G401.6 (cell line): Measurements from ENCODE around the gene LIG3.
"Not testable (repeated sequence)": the region's sequence is repeated elsewhere in the genome, so short reads cannot be mapped to it uniquely, and the experiment has no call there.

ENCODE experiments used
- FAIRE-seq: peaks from 2 replicates; lab custom pipeline; 2012; peaks lifted over from hg19 to GRCh38; lab: Jason Lieb, UNC

LIG3 gene

DNA sequence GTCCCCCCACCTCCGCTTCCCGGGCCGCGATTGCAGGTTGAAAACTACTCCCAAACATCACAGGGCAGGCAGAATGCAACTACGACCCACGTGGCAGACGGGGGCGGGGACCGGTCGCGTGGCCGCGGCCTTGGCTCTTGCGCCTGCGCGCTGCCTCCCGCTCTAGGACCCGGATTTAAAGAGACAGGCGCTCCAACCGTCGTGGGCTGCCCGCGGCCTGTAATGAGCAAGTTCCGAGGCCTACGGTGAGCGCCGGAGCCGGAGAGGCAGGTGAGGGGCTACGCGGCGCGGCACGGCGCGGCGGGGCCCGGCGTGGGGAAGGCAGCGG is at the start of gene LIG3:
TSS of gene LIG3 (plus strand) at position 160 of the 328 bp plus-strand sequence. CDS start 2,494 bp downstream, outside the sequence.
- FAIRE-seq: peak; percentile 55

DNA sequence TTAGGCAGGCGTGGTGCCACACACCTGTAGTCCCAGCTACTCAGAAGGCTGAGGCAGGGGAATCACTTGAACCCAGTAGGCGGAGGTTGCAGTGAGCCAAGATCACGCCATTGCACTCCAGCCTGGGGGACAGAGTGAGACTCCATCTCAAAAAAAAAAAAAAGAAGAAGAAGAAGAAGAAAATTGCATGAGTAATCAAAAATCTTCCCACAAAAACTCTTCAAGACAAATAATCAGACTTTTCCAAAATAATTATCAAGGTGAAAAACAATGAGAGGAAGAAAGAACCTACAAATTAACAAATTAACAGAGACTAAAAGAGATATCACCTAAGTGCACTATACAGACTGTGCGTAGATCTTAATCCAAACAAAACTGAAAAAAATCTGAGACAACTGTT is 29.5 kb upstream of the LIG3 start:
- FAIRE-seq: not testable (repeated sequence)

DNA sequence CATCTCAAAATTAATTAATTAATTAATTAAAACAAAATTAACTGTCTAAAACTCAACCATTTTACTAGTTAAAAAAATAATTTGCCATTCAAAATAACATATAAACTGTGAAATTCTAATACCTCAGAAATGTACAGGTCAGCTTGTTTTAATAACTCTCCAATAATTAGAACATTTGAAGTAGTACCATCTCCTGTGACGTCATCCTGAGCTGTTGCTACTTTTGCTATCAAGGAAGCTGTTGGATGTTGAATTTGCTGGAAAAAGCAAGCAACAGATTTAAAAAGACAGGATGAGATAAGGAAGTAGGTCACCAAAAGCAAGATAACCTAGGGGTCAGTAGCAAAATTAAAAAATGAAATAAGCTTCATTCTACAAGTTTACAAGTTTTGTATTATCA is 21.9 kb upstream of the LIG3 start:
- no peak for FAIRE-seq

DNA sequence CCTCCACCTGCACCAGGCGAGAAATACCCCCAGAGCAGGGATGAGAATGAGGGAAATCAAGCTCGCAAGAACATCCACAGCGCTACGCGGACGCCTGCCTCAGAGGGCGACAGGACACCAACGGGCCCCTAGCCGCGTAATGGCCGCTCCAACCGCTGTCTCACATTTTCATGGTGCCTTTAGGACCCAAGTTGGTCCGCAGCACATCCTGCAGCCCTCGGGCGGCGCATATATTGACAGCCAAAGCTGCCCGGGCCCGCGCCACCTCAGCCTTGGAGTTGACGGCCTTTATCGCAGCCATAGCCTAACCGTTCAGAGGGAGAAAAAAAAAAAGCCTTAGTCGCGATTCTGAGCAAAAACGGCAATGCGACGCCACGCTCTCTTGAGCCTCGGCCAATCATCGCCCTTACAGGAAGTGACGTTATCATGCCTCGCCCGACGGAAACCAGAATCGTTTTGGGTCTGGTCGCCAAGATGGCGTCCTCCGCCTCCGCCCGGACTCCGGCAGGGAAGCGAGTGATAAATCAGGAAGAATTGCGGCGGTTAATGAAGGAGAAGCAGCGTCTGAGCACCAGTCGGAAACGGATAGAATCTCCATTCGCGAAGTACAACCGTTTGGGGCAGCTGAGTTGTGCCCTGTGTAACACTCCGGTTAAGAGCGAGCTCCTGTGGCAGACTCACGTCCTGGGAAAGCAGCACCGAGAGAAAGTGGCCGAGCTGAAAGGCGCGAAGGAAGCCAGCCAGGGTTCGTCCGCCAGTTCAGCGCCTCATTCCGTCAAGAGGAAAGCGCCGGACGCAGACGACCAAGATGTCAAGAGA is 19.0 kb upstream of the LIG3 start, which contains the start of the genes CCT6B and ZNF830:
TSS of gene CCT6B (minus strand) at position 368 of the 819 bp plus-strand sequence. CDS start at position 301, 67 bp downstream.
TSS of gene ZNF830 (plus strand) at position 448 of the 819 bp plus-strand sequence. CDS start at position 475, 27 bp downstream.
- FAIRE-seq: peak; percentile 87

DNA sequence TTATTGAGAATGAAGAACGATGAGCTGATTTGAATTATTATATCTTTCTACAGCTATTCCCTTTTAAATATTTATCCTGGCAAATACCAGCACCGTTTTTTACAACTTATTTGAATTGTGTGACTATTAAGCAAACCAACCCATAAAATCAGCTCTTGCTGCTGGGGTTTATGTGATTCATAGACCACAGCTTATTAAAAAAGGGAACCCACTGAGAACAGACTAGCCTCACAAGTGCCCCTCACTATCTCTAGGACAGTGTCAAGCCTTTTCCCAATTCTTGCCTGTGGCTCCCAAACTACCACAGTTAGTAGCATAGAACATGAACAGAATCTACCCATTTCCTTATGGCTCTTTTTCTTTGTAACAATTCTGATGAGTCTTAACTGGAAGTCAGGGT is 6.1 kb upstream of the LIG3 start:
- FAIRE-seq: no peak

DNA sequence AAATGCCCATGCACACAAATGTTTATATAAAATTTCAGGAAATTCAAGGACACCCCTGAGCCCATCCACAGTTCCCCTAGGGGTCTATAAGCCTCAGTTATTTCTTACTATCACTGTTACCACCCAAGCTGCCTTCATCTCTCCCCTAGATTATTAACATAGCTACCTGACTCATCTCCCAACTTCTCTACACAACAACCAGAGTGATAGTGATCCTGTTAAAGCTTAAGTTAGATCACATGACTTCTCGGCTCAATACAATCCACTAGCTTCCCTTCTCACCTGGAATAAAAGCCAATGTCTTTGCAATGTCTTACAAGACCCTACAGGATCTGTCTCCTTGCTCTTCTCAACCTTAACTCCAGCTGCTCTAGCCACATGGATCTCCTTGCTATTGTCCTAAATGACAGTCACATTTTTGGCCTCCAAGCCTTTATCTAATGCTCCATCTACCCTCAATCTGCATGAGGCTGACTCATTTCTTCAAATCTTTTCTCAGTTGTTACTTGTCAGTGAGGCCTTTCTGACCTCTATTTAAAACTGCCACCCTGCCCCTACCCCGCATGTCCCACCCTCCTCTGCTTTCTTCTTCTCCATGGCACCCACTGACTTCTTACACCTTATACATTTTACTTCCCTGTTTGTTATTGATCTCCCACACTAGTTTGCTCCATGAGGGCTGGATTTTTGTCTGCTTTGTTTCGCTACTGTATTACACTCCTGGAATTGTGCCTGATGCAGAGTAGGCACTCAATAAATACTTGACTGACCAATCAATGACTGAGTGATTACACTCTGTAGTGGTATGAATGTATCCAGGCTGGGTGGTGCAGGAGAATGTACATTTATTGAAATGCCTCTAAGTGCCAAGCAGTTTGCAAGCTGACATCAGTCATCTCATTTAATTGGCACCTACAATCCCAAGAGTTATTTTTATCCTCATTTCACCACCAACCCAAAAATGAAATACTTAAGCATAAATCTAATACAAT is 5.2 kb upstream of the LIG3 start:
- no peak for FAIRE-seq

DNA sequence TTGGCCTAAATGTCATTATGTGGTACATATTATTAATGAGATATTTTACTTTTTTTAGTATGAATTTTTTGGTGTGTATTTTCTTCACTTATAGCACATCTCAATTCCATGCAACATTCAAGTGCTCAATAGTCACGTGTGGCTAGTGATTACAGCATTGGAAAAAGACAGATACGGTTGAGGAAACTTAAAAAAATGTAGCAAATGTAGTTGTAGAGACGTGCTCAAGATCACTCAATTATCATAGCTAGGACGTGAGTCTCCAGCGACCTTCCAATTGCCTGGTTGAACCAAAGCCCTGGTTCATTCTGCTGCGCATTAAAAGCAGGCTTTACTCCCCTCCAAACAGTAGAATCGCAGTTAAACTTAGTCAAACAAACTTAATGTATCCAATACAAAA is 1.2 kb upstream of the LIG3 start:
- FAIRE-seq: no peak

DNA sequence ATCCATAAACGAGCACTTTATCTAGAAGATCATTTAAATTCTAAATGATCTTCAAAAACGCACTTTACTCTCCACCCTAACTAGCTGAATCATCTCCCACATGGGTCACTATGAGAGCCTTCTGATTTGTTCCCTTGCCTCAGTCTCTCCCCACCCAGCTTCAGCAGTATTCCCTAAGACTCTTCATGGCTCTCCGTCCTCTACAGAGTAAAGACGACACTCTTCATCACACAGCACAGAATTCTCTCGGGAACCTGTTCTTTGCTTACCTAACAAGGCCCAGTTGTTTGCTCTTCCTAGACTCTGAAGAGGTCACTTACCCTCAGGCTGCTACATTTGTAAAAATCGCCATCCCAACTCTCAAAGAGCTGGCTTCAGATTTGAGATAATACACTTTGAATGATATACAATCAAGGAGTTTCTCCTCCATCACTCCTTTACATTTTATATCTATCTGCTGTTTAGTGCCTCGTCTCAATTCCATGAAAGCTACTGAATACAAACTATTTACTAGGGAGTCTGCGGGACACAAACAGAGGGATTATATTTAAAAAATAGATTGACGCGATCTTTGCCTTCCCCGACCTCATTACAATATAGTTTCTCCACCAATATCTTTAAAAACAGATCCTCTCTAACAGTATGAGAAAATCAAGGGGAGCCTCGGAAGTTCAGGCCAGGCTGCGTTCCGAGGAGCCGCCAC is 511 bp upstream of the LIG3 start:
- FAIRE-seq: no peak

DNA sequence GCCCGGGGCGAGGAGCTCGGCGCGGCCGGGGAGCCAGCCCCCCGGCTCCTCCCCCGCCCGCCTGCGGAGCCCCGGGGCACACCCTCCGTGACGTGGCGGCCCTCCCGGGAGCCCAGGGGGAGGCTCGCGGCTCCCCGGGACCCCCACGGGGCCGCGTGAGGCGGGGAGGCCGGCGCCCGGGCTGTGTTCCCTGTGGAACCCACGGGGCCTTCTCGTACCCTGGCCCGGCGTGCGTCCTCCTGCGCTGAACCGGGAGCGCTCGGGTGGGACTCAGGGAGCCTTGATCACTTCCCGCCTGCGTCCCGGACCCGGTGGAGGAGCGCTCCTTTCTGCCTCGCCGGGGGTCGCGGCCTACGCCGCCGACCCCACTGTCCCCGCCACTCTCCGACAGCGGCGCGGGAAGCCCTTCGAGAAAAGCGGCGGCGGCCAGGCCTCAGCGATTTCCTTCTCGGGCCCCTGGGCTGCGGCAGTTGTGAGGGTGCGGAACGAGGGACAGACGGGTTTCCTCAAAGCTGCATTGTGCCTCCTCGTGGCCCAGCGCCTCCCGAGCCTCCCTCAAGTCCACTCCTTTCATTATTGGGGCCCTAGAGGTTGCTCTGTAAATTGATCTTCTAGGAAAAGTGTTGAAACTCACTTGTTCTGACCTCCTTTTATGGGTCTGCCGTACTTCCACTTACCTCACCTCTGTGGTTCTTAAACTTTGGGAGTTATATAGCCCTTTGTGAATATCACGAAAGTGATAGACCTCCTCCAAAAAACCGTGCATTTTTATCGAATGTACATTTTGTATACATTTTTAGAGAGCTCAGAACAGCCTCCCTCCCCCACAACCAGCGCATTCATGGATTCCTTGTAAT is 597 bp downstream of the LIG3 start:
- FAIRE-seq: no peak

DNA sequence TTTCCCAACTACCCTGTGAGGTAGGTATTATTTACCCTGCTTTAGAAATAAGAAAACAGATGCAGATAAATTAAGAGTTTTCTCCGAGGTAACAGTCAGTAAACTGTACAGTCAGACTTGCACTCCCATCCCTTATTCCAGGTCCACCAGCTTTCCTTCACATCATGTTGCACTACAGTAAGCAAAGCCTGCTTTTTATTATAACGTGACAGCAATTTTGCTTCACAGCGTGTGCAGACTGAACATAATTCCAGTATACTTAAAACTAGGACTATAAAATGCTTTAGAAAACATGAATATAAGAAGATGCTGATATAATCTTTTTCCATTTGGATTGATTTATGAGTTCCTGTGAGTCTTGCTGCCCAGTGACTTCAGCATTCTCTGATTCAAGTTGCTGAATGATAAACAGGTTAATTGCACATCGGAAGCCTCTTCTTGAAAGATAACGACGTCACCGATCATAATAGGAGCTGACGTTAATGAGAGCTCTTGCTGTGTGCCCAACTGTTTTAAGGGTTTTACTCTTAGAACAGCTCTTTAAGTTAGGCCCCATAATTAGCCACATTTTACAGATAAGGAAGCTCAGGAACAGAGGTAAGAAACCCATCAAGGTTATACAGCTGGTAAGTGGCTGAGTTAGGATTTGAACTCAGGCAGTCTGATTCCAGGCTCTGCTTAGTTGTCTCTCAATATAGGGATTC is 1.4 kb downstream of the LIG3 start:
- no peak for FAIRE-seq

DNA sequence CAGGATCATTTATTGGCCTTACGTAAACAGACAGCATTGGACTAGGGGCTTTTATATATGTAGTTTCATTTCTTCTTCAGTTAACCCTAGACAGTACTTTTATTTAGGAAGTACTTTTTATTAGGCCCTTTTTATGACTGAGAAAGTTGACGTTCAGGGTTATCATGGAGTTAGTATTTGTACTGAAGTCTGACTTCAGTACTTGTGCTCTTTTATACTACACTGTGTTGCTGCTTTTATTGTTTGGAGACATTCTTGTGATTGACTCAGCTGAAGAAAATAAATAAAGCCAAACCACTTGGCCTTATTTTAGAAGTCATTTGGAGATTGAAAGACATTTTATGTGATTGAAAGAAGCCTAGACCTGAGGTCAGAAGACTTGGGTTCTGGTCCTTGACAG is 6.9 kb downstream of the LIG3 start:
- FAIRE-seq: no peak

DNA sequence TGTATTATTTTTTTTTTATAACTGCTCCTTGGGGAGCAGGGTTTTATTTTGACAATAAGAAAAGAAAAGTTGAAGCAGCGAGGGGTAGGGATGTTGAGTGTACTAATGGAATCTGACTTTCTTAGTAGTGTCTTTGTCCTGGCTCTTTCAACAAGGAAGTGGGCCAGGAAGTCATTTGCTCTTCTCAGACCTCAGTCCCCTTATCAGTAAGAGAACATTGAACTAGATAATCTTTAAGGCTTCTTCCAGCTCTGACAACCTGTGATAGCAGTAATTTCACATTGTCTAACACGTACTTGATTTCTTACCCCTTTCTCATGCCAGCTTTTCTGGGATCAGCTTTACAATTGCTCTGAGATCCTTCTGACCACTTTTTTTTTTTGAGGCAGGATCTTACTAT is 8.3 kb downstream of the LIG3 start:
- no peak for FAIRE-seq

DNA sequence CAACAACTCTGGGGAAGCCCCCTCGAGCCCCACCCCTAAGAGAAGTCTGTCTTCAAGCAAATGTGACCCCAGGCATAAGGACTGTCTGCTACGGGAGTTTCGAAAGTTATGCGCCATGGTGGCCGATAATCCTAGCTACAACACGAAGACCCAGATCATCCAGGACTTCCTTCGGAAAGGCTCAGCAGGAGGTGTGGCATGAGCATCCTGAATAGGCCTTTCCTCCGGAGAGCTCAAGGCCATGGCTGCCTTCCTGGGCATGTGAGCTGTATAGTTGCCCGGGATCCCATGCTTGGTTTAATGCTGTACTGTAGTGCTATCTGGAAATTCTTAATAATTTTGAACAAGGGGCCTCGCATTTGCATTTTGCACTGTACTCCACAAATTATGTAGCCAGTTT is 9.2 kb downstream of the LIG3 start:
- FAIRE-seq: no peak

DNA sequence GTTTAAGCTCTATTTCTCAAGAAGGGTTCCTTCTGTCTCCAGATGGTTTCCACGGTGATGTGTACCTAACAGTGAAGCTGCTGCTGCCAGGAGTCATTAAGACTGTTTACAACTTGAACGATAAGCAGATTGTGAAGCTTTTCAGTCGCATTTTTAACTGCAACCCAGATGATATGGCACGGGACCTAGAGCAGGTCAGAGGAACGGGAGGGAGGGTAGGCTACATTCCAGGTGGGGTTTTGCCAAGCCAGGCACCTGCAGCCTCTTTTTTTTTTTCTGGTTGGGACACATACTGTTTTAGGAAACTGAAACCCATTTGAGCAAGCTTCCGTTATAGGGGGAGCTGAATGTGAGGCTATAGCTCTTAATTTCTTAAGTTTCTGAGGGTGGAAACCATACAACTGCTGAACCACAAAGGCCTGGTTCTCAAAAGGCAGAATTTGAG is 10.6 kb downstream of the LIG3 start:
- FAIRE-seq: no peak

DNA sequence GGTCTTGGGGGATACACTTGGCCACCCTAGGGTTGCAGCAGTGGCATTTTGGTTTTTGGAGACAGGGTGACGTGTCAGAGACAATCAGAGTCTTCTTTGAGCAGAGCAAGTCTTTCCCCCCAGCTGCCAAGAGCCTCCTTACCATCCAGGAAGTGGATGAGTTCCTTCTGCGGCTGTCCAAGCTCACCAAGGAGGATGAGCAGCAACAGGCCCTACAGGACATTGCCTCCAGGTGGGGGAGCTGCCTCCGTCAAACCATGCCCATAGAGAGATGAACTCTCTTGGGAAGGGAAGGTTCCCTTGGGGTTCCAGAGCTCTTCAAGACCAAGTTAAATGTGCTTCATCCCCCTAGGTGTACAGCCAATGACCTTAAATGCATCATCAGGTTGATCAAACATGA is 11.3 kb downstream of the LIG3 start:
- no peak for FAIRE-seq

DNA sequence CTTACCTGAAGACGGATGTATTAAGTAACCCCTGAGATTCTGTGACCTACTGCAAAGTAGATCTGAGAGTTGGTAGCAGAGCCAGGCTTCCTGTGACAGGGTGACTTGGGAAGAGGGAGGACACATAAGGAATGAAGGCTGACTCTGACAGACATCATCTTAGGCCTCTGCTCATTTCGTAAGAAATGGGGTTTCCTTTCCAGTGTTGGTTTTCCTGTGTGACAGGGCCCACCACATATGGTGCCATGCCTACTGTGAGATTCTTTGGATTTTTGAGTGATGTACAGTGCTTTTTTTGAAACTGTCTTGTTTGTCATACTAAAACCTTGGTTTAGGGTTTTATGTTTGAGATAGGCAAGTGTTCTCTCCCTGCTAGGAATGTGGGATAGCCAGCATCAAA is 12.7 kb downstream of the LIG3 start:
- no peak for FAIRE-seq

DNA sequence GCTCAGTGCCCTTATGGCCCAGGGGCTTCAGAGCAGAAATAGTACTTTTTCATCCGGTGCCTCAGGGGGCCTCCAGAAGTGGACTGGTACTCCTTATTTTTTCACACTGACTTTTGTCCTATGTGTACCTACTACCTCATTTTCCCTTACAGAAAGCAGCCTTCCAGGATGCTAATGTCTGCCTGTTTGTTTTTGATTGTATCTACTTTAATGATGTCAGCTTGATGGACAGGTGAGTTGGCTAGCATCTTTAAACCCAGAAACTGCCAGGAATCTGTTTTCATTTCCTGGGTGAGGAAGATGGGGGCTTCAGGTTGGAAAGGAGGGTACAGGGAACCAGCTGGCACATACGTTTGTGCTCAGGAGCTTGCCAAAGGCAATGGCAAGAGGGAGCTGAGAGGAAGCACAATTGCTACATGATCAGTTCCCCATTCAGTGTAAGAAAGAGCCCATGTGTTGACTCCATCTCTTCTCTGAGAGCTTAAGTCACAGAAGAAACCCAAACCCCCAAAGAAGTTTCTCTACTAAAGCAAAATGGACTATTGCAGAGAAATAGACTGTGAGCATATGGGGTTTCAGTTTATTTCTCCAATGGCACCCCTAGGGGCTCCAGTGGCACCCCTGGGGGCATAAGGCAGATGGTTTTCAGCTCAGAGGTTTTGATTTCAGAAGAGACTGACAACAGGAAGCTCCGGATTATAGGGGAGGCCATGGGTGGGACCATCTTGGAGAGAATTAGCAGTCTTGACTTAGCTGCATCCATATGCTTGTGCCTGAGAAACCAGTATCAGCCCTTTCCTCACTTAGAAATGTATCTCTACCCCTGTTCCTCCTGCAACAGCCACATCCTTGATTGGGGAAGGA is 16.3 kb downstream of the LIG3 start:
- no peak for FAIRE-seq

DNA sequence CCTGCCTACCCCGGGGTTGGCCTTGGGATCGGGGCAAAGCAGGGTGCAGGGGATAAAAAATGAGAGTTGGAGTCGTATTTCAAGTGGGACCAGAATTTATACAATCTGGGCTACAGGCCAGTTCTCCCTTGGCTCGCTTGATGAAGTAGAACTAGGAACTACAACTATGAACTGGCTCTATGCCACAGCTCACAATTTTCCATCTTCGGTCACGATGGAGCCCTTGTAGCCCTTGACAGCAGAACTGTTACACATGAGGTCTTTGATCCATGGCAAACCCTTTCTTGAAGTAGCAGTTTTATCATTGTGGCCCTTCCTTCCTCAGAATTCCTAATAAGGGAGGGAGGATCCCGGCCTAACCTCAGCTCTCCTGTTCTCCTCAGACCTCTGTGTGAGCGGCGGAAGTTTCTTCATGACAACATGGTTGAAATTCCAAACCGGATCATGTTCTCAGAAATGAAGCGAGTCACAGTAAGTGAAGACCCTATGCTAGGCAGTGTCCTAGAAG is 17.1 kb downstream of the LIG3 start:
- no peak for FAIRE-seq

DNA sequence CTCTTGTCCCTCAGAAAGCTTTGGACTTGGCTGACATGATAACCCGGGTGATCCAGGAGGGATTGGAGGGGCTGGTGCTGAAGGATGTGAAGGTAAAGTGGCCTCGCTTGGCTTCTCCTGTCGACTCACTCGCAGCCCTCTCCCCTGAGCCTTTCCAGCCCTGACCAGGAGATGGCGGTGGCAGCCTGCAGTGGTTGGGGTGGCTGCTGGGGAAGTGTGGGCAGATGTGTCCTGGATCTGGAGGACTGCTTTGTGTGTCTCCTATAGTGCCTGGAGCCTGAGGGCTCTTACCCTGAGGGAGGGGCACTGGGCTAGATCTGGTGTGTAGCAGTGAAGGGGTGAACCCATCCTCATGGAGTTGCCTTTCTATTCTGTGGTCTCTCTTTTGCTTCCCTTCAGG is 17.9 kb downstream of the LIG3 start:
- no peak for FAIRE-seq

DNA sequence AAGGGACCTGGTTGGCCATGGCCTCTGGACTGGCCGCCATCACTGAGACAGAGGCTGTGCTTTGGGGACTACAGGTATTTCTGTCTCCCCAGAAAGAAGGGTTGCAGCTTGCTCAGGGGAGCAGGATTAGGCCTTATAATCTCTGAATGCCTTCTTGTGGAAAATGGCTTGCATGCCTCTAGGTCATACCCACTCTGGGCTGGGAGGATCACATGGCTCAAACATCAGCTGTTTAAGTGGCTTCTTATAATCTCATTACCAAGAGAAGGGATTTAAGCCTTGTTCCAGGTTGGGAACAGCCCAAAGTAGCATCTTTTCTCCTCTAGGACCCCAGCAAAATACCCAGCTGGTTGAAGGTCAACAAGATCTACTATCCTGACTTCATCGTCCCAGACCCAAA is 19.1 kb downstream of the LIG3 start:
- no peak for FAIRE-seq
